Naive B cell (primary cell): ENCODE measurements around the gene UBA7. TPM values are rescaled to one million over a fixed set of nuclear protein-coding genes. Genes with fewer than 3 reads are reported as not detected.

Experiments
- ATAC-seq, 2 donors: fragments of 150-1000 bp; cut with Tn5 transposase; 2 replicates each; pipeline ENCODE4 v1.10.0; 2021; ENCODE audit warnings: low read depth in 2 of 2, mild to moderate bottlenecking in 2 of 2, moderate library complexity in 2 of 2
- DNase-seq: peaks from one replicate; pipeline ENCODE4 v3.0.0; 2022
- H3K27ac Mint-ChIP-seq, 6 donors: one replicate each; pipeline ENCODE4 v1.8.0; 2020 to 2022; ENCODE audit warnings: mild to moderate bottlenecking in 6 of 6, mixed read lengths in 6 of 6, moderate library complexity in 5 of 6, inconsistent platforms in 2 of 6
- H3K27me3 Mint-ChIP-seq, 3 donors: one replicate each; pipeline ENCODE4 v1.8.0; 2021 to 2022; ENCODE audit warnings: mixed read lengths in 3 of 3, mild to moderate bottlenecking in 1 of 3
- H3K36me3 Mint-ChIP-seq, 2 donors: one replicate each; pipeline ENCODE4 v1.8.0; 2020 to 2022; ENCODE audit warnings: mixed read lengths in 2 of 2, inconsistent platforms in 1 of 2, mild to moderate bottlenecking in 1 of 2
- H3K4me1 Mint-ChIP-seq, 3 donors: one replicate each; pipeline ENCODE4 v1.8.0; 2020 to 2022; ENCODE audit warnings: mixed read lengths in 3 of 3, inconsistent platforms in 1 of 3, mild to moderate bottlenecking in 1 of 3, moderate library complexity in 1 of 3
- H3K4me3 Mint-ChIP-seq, 8 donors: one replicate each; pipeline ENCODE4 v1.8.0; 2020 to 2022; ENCODE audit warnings: mild to moderate bottlenecking in 8 of 8, mixed read lengths in 8 of 8, moderate library complexity in 8 of 8, inconsistent platforms in 2 of 8
- H3K9me3 Mint-ChIP-seq, 7 donors: one replicate each; pipeline ENCODE4 v1.8.0; 2020 to 2022; ENCODE audit warnings: mixed read lengths in 7 of 7, mild to moderate bottlenecking in 5 of 7, inconsistent platforms in 2 of 7, moderate library complexity in 1 of 7
- polyA plus RNA-seq, 6 donors: library from polyadenylated mRNA; unstranded; fragments of 300-500 nt; fragmentation: Illumina TruSeq; gene quantifications; one replicate each; pipeline ENCODE4 v1.2.3, GENCODE V29; 2021; ENCODE audit warnings: low read depth in 6 of 6

UBA7 gene
- polyA plus RNA-seq, 6 donors from 2014 or later = 38.5 to 67.7 (median 52.7) TPM

- DNase-seq (no peak), ATAC-seq (no peak)
- H3K27ac Mint-ChIP-seq = peak overlapping the region in 1 of 6 donors; percentile 61
- peak overlapping the region in 2 of 8 donors; percentile 44 to 88 for H3K4me3 Mint-ChIP-seq
- H3K4me1 Mint-ChIP-seq = peaks cover 23 to 39% (median 36%) of the 10 kb centered on the region in 3 donors
- H3K9me3 Mint-ChIP-seq = no peaks in the 10 kb centered on the region
- no peaks in the 10 kb centered on the region for H3K36me3 Mint-ChIP-seq
- H3K27me3 Mint-ChIP-seq = peaks cover 3 to 18% (median 11%) of the 10 kb centered on the region in 3 donors
These were observed 12.6 kb downstream of the UBA7 start for GRCh38 chr3:49801160-49801559.

GRCh38 chr3:49799761-49800160 lies 14.0 kb downstream of the UBA7 start, which contains the start of gene CDHR4:
CDHR4 (minus strand) TSS chr3:49799873; CDS start chr3:49799812, 61 bp downstream.
- H3K4me3 Mint-ChIP-seq = peak within 1 kb of the TSS in 2 of 8 donors; percentile 57 to 71
- peaks cover 3 to 18% (median 11%) of the 10 kb centered on the region in 3 donors for H3K27me3 Mint-ChIP-seq
- H3K36me3 Mint-ChIP-seq = no peaks in the 10 kb centered on the region
- DNase-seq (no peak), ATAC-seq (no peak)
- H3K4me1 Mint-ChIP-seq = peaks cover 10 to 26% (median 22%) of the 10 kb centered on the region in 3 donors
- H3K27ac Mint-ChIP-seq = no peak within 1 kb of the TSS
- no peaks in the 10 kb centered on the region for H3K9me3 Mint-ChIP-seq

- no peak for DNase-seq
- no peaks in the 10 kb centered on the region for H3K9me3 Mint-ChIP-seq
- H3K4me3 Mint-ChIP-seq = no peak overlapping the region
These were observed 14.6 kb downstream of the UBA7 start for GRCh38 chr3:49799105-49799504.

GRCh38 chr3:49794926-49795905 lies 18.5 kb downstream of the UBA7 start:
- Mint-ChIP-seq H3K36me3 (no peaks in the 10 kb centered on the region), H3K27me3 (peaks cover 0 to 2% (median 0%) of the 10 kb centered on the region in 3 donors), H3K9me3 (no peaks in the 10 kb centered on the region), H3K4me3 (no peak overlapping the region), H3K27ac (no peak overlapping the region), H3K4me1 (peaks cover 1 to 3% (median 3%) of the 10 kb centered on the region in 3 donors)
- ATAC-seq = no peak
- DNase-seq = no peak

More at GRCh38 chr3:49799105-49799504, 14.6 kb downstream of the UBA7 start:
- no peak overlapping the region for H3K27ac Mint-ChIP-seq
- ATAC-seq = no peak
- peaks cover 3 to 18% (median 11%) of the 10 kb centered on the region in 3 donors for H3K27me3 Mint-ChIP-seq
- H3K36me3 Mint-ChIP-seq = no peaks in the 10 kb centered on the region
- H3K4me1 Mint-ChIP-seq = peaks cover 7 to 20% (median 15%) of the 10 kb centered on the region in 3 donors

GRCh38 chr3:49794431-49794830 lies 19.3 kb downstream of the UBA7 start:
- Mint-ChIP-seq H3K4me1 (peaks cover 4 to 11% (median 7%) of the 10 kb centered on the region in 3 donors), H3K36me3 (no peaks in the 10 kb centered on the region), H3K4me3 (no peak overlapping the region), H3K27me3 (peaks cover 0 to 5% (median 0%) of the 10 kb centered on the region in 3 donors), H3K9me3 (no peaks in the 10 kb centered on the region), H3K27ac (no peak overlapping the region)
- ATAC-seq (no peak), DNase-seq (no peak)

- no peak overlapping the region for H3K4me3 Mint-ChIP-seq
- DNase-seq (no peak), ATAC-seq (no peak)
- peaks cover 0 to 5% (median 0%) of the 10 kb centered on the region in 3 donors for H3K27me3 Mint-ChIP-seq
- H3K36me3 Mint-ChIP-seq = no peaks in the 10 kb centered on the region
- no peak overlapping the region for H3K27ac Mint-ChIP-seq
- no peaks in the 10 kb centered on the region for H3K9me3 Mint-ChIP-seq
- peaks cover 4 to 12% (median 7%) of the 10 kb centered on the region in 3 donors for H3K4me1 Mint-ChIP-seq
These were observed 20.2 kb downstream of the UBA7 start for GRCh38 chr3:49793486-49794085.

GRCh38 chr3:49792371-49793150 lies 21.2 kb downstream of the UBA7 start:
- no peak for DNase-seq
- Mint-ChIP-seq H3K27ac (no peak overlapping the region), H3K36me3 (no peaks in the 10 kb centered on the region), H3K9me3 (no peaks in the 10 kb centered on the region), H3K4me1 (peaks cover 4 to 12% (median 7%) of the 10 kb centered on the region in 3 donors), H3K4me3 (no peak overlapping the region), H3K27me3 (peaks cover 0 to 5% (median 0%) of the 10 kb centered on the region in 3 donors)
- ATAC-seq = no peak

- DNase-seq (no peak), ATAC-seq (no peak)
- peak overlapping the region in 1 of 6 donors; percentile 49 for H3K27ac Mint-ChIP-seq
- H3K4me3 Mint-ChIP-seq = no peak overlapping the region
- H3K9me3 Mint-ChIP-seq = no peaks in the 10 kb centered on the region
- H3K27me3 Mint-ChIP-seq = peaks cover 0 to 5% (median 0%) of the 10 kb centered on the region in 3 donors
- H3K4me1 Mint-ChIP-seq = peaks cover 9 to 17% (median 16%) of the 10 kb centered on the region in 3 donors
- H3K36me3 Mint-ChIP-seq = no peaks in the 10 kb centered on the region
These were observed 22.2 kb downstream of the UBA7 start for GRCh38 chr3:49791571-49791970.

- H3K4me3 Mint-ChIP-seq = no peak overlapping the region
- peak overlapping the region in 4 of 6 donors; percentile 62 to 87 (median 84) for H3K27ac Mint-ChIP-seq
- H3K36me3 Mint-ChIP-seq = no peaks in the 10 kb centered on the region
- H3K27me3 Mint-ChIP-seq = peaks cover 0 to 5% (median 0%) of the 10 kb centered on the region in 3 donors
- no peaks in the 10 kb centered on the region for H3K9me3 Mint-ChIP-seq
- DNase-seq (no peak), ATAC-seq (no peak)
- peaks cover 9 to 19% (median 17%) of the 10 kb centered on the region in 3 donors for H3K4me1 Mint-ChIP-seq
These were observed 22.9 kb downstream of the UBA7 start for GRCh38 chr3:49790626-49791411.

- Mint-ChIP-seq H3K9me3 (no peaks in the 10 kb centered on the region), H3K4me1 (peaks cover 14 to 40% (median 29%) of the 10 kb centered on the region in 3 donors), H3K27me3 (peaks cover 0 to 5% (median 0%) of the 10 kb centered on the region in 3 donors), H3K36me3 (no peaks in the 10 kb centered on the region), H3K27ac (no peak overlapping the region), H3K4me3 (peak overlapping the region in 1 of 8 donors; percentile 37)
- ATAC-seq (no peak), DNase-seq (no peak)
These were observed 25.7 kb downstream of the UBA7 start for GRCh38 chr3:49788056-49788455.

- Mint-ChIP-seq H3K4me3 (peak overlapping the region in 5 of 8 donors; percentile 92 to 97 (median 96)), H3K27me3 (peaks cover 0 to 5% (median 0%) of the 10 kb centered on the region in 3 donors), H3K9me3 (no peaks in the 10 kb centered on the region), H3K4me1 (peaks cover 14 to 41% (median 29%) of the 10 kb centered on the region in 3 donors), H3K36me3 (no peaks in the 10 kb centered on the region), H3K27ac (peak overlapping the region in 4 of 6 donors; percentile 96 to 99 (median 98))
- DNase-seq (no peak), ATAC-seq (no peak)
These were observed 26.2 kb downstream of the UBA7 start for GRCh38 chr3:49787536-49787935.

- H3K27ac Mint-ChIP-seq = peak overlapping the region; percentile 96 to 99 (median 98)
- DNase-seq = no peak
- no peaks in the 10 kb centered on the region for H3K36me3 Mint-ChIP-seq
- H3K4me3 Mint-ChIP-seq = peak overlapping the region; percentile 89 to 97 (median 94)
- peaks cover 14 to 45% (median 29%) of the 10 kb centered on the region in 3 donors for H3K4me1 Mint-ChIP-seq
- H3K27me3 Mint-ChIP-seq = peaks cover 0 to 5% (median 0%) of the 10 kb centered on the region in 3 donors
- H3K9me3 Mint-ChIP-seq = no peaks in the 10 kb centered on the region
- no peak for ATAC-seq
These were observed 26.6 kb downstream of the UBA7 start for GRCh38 chr3:49787182-49787464.
